GM12878 (cell line): ENCODE results near the gene XPO6. TPM values are rescaled to one million over a fixed set of nuclear protein-coding genes. Genes with fewer than 3 reads are reported as not detected.

Experiments
- ATAC-seq: fragments of 200-7000 bp; cut with Tn5 transposase; 3 replicates; pipeline ENCODE4 v1.9.1; 2020; ENCODE audit warnings: mild to moderate bottlenecking, moderate library complexity
- BruUV-seq: library from RNA; stranded (reverse); fragments of 400-500 nt; replicated peaks from 2 replicates; lab custom pipeline; 2021; lab: Mats Ljungman, UMichigan
- CTCF ChIA-PET: fragments of 300-600 bp; sonication (Branson Sonifier 250); formaldehyde crosslinking; extraction: SDS; loops from one replicate; lab custom pipeline; 2021; ENCODE audit warnings: inconsistent platforms; lab: Yijun Ruan, JAX
- POLR2A ChIA-PET: fragments of 350-600 bp; formaldehyde crosslinking; extraction: SDS; loops from one replicate; lab custom pipeline; 2021; ENCODE audit warnings: inconsistent platforms; lab: Charles Lee
- RAD21 ChIA-PET: fragments of 300-600 bp; sonication (Branson Sonifier 250); formaldehyde crosslinking; loops from one replicate; lab custom pipeline; 2023; ENCODE audit warnings: antibody characterized with exemption; ENCODE audit not compliant: unreplicated experiment; lab: Charles Lee
- SMC1A ChIA-PET: fragments of 300-600 bp; sonication (Branson Sonifier 250); formaldehyde crosslinking; loops from one replicate; lab custom pipeline; 2023; ENCODE audit not compliant: unreplicated experiment, uncharacterized antibody; lab: Charles Lee
- DNase-seq: peaks from one replicate; pipeline ENCODE4 v3.0.0-alpha.2; 2011; ENCODE audit warnings: low read depth, low spot score
- FAIRE-seq: peaks from 3 replicates; lab custom pipeline; 2011; peaks lifted over from hg19 to GRCh38; lab: Jason Lieb, UNC
- H2AFZ ChIP-seq: 2 replicates; pipeline ENCODE4 v1.6.0; 2011; ENCODE audit warnings: low read depth, low read length, control low read depth; ENCODE audit not compliant: control insufficient read depth
- H3K27ac ChIP-seq: 2 replicates; pipeline ENCODE4 v1.5.1; 2011; ENCODE audit warnings: control low read depth; ENCODE audit not compliant: control insufficient read depth, insufficient read depth
- H3K27me3 ChIP-seq, 2 experiments: replicated peaks in 1 of 2; 2 replicates each; pipeline versions ENCODE4 v1.6.0 to v1.6.1; 2011; ENCODE audit warnings: low read length in 1 of 2; ENCODE audit not compliant: control insufficient read depth in 2 of 2, insufficient read depth in 2 of 2
- H3K36me3 ChIP-seq, 2 experiments: 2 replicates each; pipeline ENCODE4 v1.5.1; 2011; ENCODE audit warnings: low read length in 1 of 2; ENCODE audit not compliant: control insufficient read depth in 2 of 2, insufficient read depth in 2 of 2
- H3K4me1 ChIP-seq: 2 replicates; pipeline ENCODE4 v1.6.1; 2011; ENCODE audit warnings: mild to moderate bottlenecking, low read length, moderate library complexity, mixed read lengths; ENCODE audit not compliant: control insufficient read depth, insufficient read depth
- H3K4me2 ChIP-seq: 2 replicates; pipeline ENCODE4 v1.6.0; 2011; ENCODE audit warnings: control low read depth; ENCODE audit not compliant: control insufficient read depth, insufficient read depth
- H3K4me3 ChIP-seq: fragments of 200-600 bp; sonication (generic); 2 replicates; pipeline ENCODE4 v1.5.1; 2016
- H3K79me2 ChIP-seq: 2 replicates; pipeline ENCODE4 v1.6.0; 2011; ENCODE audit warnings: low read length; ENCODE audit not compliant: control insufficient read depth, insufficient read depth
- H3K9ac ChIP-seq: 2 replicates; pipeline ENCODE4 v1.8.0; 2011; ENCODE audit warnings: low read length, control low read depth, mixed read lengths; ENCODE audit not compliant: control insufficient read depth, insufficient read depth
- H3K9me3 ChIP-seq: replicated peaks from 3 replicates; pipeline ENCODE4 v1.5.1; 2011; ENCODE audit warnings: mild to moderate bottlenecking, low read length; ENCODE audit not compliant: control insufficient read depth, insufficient read depth
- H4K20me1 ChIP-seq: 2 replicates; pipeline ENCODE4 v1.6.0; 2011; ENCODE audit not compliant: control insufficient read depth, insufficient read depth
- BCL11A ChIP-seq: IDR thresholded peaks from 2 replicates; pipeline ENCODE4 v1.6.1; 2011; ENCODE audit warnings: low read depth, low read length
- CEBPB ChIP-seq, 2 experiments: fragments of 150-350 bp in 1 of 2; IDR thresholded peaks; 2 replicates each; pipeline ENCODE4 v1.6.1; 2012 to 2014; ENCODE audit warnings: low read depth in 2 of 2, low read length in 2 of 2, borderline replicate concordance in 1 of 2, inconsistent platforms in 1 of 2
- ESRRA ChIP-seq: IDR thresholded peaks from 2 replicates; pipeline ENCODE4 v1.6.1; 2012; ENCODE audit warnings: mild to moderate bottlenecking, low read length, improper control_type of control experiment
- MAX ChIP-seq: IDR thresholded peaks from 2 replicates; pipeline ENCODE4 v1.6.1; 2012; ENCODE audit warnings: low read depth, low read length, improper control_type of control experiment
- MEF2B ChIP-seq: fragments of 450-650 bp; IDR thresholded peaks from 2 replicates; pipeline ENCODE4 v1.6.1; 2018; ENCODE audit warnings: mild to moderate bottlenecking, moderate library complexity; ENCODE audit not compliant: partially characterized antibody, poor library complexity, severe bottlenecking
- MYC ChIP-seq: IDR thresholded peaks from 2 replicates; pipeline ENCODE4 v1.6.1; 2011; ENCODE audit warnings: mild to moderate bottlenecking, low read length, moderate library complexity, inconsistent platforms; ENCODE audit not compliant: insufficient read depth, insufficient replicate concordance, insufficient read length, severe bottlenecking
- PKNOX1 ChIP-seq: fragments of 450-650 bp; IDR thresholded peaks from 2 replicates; pipeline ENCODE4 v1.6.1; 2016; ENCODE audit warnings: mild to moderate bottlenecking
- POLR2AphosphoS5 ChIP-seq: IDR thresholded peaks from 2 replicates; pipeline ENCODE4 v1.6.1; 2011; ENCODE audit warnings: mild to moderate bottlenecking, low read length, inconsistent platforms
- SP1 ChIP-seq: IDR thresholded peaks from one replicate; pipeline ENCODE4 v1.6.1; 2011; ENCODE audit warnings: low read depth, low read length
- TARDBP ChIP-seq: IDR thresholded peaks from 2 replicates; pipeline ENCODE4 v1.6.1; 2016; ENCODE audit warnings: borderline replicate concordance
- TCF7 ChIP-seq: IDR thresholded peaks from 2 replicates; pipeline ENCODE4 v1.6.1; 2014; ENCODE audit warnings: antibody characterized with exemption, borderline replicate concordance
- ZBTB11 ChIP-seq: fragments of 450-650 bp; formaldehyde crosslinking; IDR thresholded peaks from 2 replicates; pipeline ENCODE4 v1.5.0; 2022; ENCODE audit warnings: mild to moderate bottlenecking, missing genetic modification characterization
- ZNF207 ChIP-seq: fragments of 450-650 bp; IDR thresholded peaks from 2 replicates; pipeline ENCODE4 v1.6.1; 2014; ENCODE audit warnings: antibody characterized with exemption, mild to moderate bottlenecking, borderline replicate concordance
- WGBS: methylation state at CpG from one replicate; pipeline ENCODE4 v1.1.6; 2016; ENCODE audit warnings: low lambda C conversion rate; ENCODE audit not compliant: insufficient replicate concordance, insufficient coverage; ENCODE audit errors: missing lambda C conversion rate; 5-methylcytosine and 5-hydroxymethylcytosine counted together
- in situ Hi-C: fragments of 300-500 bp; cut with MboI; formaldehyde crosslinking; loops from 9 replicates; pipeline ENCODE4 v1.14.3; 2018; ENCODE audit warnings: mixed read lengths
- intact Hi-C: fragments of 100-400 bp; cut with micrococcal nuclease; formaldehyde crosslinking; loops from one replicate; pipeline ENCODE4 v1.14.2; 2022; ENCODE audit not compliant: unreplicated experiment
- polyA plus RNA-seq, 11 experiments: library from polyadenylated mRNA; depleted of rRNA in 4 of 11; unstranded in 6 of 11; stranded (reverse) in 5 of 11; fragments of >200 nt; fragmentation: Nextera tagmentation in 4 of 11; fragmentation: Illumina TruSeq in 1 of 11; extraction: Ambion mirVana in 4 of 11; extraction: Trizol in 1 of 11; gene quantifications; 1 replicate in 1 of 11; 2 replicates in 10 of 11; pipeline versions ENCODE4 v1.2.1 to v1.2.3, GENCODE V29; 2011 to 2016; ENCODE audit warnings: inconsistent platforms in 2 of 11, missing spikeins in 2 of 11, low read depth in 1 of 11
- total RNA-seq, 4 experiments: library from RNA; depleted of rRNA in 3 of 4; stranded (reverse); fragments of >200 nt in 3 of 4; fragmentation: Illumina TruSeq in 1 of 4; extraction: Trizol in 1 of 4; gene quantifications; 2 replicates each; pipeline versions ENCODE4 v1.2.1 to v1.2.3, GENCODE V29; 2013 to 2021

The XPO6 gene
- total and polyA plus RNA-seq, 10 of the 15 experiments (the other 5 are each of a cell fraction or from before 2014, with no cell fraction given), result 9.9 to 246 (median 110) TPM

DNA sequence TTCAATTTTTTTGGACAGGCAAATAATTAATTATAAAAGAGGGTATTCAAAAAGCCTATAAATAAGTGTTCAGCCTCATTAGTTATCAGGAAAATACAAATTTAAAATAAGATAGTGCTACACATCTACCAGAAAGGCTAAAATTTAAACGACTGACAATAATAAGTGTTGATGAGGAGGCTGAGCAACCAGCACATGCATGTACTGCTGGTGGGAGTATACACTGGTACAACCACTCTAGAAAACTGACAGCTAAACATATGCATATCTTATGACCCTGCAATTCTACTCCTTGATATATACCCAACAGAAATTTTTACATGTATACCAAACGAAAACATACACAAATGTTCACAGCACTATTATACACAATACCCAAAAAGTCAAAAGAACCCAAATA is 27.1 kb downstream of the XPO6 start:
- ChIA-PET RAD21 (interaction anchor here (4.6 kb wide), 1 partner anchor 25 kb away, joined by 31 read pairs; no protein-coding TSS in a partner anchor), CTCF (interaction anchor here (1.1 to 1.9 kb wide), 3 partner anchors 9 to 42 kb away, joined by 3 to 5 read pairs (median 4); no protein-coding TSS in a partner anchor), POLR2A (interaction anchor here (1.0 to 5.0 kb wide), 4 partner anchors 10 to 43 kb away, joined by 3 to 71 read pairs (median 24); no protein-coding TSS in a partner anchor), SMC1A (interaction anchor here (0.7 to 15.4 kb wide), 4 partner anchors 8 to 44 kb away, joined by 4 to 272 read pairs (median 16); partner anchors contain the start of gene XPO6)
- no TSS peak for BruUV-seq
- Histone ChIP-seq H3K27ac (no peak overlapping the region), H3K9me3 (no peaks in the 10 kb centered on the region; the same call in 2 of the 3 replicates), H3K4me2 (no peak overlapping the region), H3K27me3 (no peaks in the 10 kb centered on the region), H2AFZ (no peak overlapping the region), H3K9ac (no peak overlapping the region), H3K36me3 (peaks cover 1 to 5% of the 10 kb centered on the region in 2 experiments; a peak in 2 of 4 replicates), H3K4me1 (peaks cover 55% of the 10 kb centered on the region), H4K20me1 (no peaks in the 10 kb centered on the region), H3K79me2 (peaks cover 86% of the 10 kb centered on the region), H3K4me3 (no peak overlapping the region)
- no peak for DNase-seq
- no peak for FAIRE-seq
- ATAC-seq, result no peak
- in situ Hi-C loops, result no loop called here
- WGBS, result 98% methylated on average over 2 of the region's 2 CpGs
- TF ChIP-seq TARDBP (no peak), MYC (no peak), PKNOX1 (no peak), ESRRA (no peak), MEF2B (no peak), BCL11A (no peak), SP1 (no peak), TCF7 (no peak), MAX (no peak), ZBTB11 (no peak), ZNF207 (no peak), CEBPB (IDR thresholded peaks at IDR 0.05; ENCODE audit: borderline replicate concordance in 1 of 2, low read depth in 2 of 2, low read length in 2 of 2) (no peak), POLR2AphosphoS5 (no peak)
- intact Hi-C loops, result loop anchor here (5.0 kb wide), 1 partner anchor 42 kb away; no protein-coding TSS in a partner anchor
